Activated gamma-delta T cell treated with anti-CD3 and anti-CD28 coated beads, Interleukin-2, amount 50 U/mL, for 16 hours (primary cell): ENCODE results near the gene TRAPPC6A.

ENCODE experiments used
- DNase-seq: peaks from one replicate; pipeline ENCODE4 v3.0.0-alpha.2; 2020; ENCODE audit warnings: low read depth

The TRAPPC6A gene, protein sequence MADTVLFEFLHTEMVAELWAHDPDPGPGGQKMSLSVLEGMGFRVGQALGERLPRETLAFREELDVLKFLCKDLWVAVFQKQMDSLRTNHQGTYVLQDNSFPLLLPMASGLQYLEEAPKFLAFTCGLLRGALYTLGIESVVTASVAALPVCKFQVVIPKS

DNA sequence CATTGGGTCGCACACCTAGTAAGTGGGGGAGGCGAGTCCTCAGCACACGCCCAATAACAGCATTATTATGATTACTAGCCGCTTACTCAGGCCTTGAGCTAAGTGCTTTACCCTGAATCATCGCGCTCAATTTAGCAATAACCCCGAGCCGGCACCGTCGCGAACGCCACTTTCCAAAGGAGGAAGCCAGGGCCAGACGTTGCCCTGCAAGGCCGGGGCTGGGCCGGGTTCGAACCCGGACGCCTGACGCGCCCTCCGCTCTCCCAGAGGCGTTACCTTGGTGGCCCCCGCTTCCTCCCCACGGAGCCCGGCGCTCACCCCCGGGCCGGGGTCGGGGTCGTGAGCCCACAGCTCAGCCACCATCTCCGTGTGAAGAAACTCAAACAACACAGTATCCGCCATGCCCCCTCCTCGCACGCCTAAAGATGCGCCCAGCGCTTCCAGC is at the start of gene TRAPPC6A:
Gene TRAPPC6A (minus strand): TSS at position 421 of the 445 bp plus-strand sequence. CDS start 19 bp downstream, at position 402.
- no peak for DNase-seq

DNA sequence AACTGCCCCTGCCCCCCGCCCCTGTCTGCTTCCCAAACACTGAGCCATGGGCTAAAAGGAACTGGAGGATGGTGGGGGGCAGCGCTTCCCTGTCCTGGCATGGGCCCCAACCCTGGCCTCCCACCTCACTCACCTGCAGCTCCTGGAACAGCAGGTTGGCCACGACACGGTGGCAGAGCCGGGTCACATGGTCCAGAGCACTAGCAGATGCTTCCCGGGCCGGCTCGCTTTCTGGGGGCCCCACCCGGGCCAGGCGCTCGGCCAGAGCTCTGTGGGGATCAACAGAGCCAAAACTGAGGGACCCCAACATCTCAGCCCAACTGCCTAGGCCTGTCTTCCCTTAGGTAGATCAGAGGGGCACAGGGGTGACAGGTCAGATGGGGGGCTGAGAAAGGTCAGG is 46.6 kb upstream of the TRAPPC6A start:
- DNase-seq: no peak

DNA sequence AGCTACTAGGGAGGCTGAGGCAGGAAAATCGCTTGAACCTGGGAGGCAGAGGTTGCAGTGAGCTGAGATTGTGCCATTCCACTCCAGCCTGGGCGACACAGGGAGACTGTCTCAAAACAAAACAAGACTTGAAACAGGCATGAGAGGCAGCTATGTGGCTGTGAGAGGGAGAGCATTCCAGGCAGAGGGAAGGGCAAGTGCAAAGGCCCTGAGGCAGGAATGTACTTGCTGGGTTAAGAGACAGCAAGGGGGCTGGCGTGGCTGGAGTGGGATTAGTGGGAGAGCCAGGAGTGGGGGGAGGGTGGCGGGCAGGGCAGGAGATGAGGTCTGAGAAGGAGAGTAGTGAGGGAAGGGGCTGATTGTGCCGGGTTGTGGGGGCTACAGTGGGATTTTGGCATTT is 45.8 kb upstream of the TRAPPC6A start:
- DNase-seq: no peak

DNA sequence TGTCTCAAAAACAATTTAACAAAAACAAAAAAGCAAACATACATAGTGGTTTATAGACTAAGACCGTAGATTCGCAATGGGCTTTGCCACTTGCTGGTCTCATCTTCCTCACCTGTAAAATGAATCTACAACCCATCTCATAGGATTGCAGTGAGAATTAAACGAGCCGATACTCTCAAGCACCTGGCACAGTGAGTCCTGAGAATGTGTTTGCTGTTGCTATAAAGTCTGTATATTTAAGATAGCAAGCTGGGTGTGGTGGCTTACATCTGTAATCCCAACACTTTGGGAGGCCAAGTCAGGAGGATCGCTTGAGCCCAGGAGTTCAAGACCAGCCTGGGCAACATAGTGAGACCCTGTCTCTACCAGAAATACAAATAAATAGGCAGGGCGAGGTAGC is 44.7 kb upstream of the TRAPPC6A start:
- DNase-seq: no peak

DNA sequence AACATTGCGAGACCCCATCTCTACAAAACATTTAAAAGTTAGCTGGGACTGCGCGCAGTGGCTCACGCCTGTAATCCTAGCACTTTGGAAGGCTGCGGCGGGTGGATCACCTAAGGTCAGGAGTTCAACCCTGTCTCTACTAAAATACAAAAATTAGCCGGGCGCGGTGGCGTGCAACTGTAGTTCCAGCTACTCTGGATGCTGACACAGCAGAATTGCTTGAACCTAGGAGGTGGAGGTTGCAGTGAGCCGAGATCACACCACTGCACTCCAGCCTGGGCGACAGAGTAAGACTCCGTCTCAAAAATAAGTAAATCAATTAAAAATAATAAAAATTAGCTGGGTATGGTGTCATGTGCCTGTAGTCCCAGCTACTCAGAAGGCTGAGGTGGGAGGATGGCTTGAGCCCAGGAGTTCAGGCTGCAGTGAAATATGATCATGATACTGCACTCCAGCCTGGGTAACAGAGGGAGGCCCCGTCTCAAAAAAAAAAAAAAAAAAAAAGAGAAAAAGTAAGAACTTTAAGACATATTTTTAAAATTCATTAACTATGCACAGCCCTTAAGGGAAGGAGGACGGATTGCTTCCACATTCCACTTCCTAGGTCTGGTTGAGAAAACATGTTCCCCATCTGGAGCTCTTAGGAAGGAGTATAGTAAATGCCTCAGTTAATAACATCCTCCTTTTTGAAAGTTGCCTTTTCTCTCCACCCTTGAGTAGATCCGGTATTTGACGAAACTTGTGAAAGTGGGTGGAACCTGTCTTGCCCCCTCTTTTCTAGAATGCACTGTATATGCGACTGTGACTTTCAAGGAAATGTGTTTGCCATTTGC is 41.1 kb upstream of the TRAPPC6A start:
- no peak for DNase-seq

DNA sequence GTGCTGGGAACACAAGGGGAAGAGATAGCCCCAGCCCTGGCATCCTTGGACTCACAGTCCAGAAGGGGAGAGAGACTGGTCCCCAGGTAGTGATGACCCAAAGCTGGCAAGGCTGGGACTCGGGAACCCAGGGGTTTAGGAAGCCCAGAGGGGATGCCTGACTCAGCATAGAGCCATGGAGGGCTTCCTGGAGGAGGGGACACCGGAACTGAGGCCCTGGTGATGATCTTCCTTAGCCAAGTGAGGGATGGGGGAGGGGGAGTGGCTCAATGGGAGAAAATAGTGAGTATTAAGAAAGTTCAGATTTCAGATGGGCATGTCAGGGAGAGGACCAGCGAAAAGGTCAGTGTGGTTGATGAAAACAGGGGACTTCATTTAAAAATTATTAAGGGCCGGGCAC is 40.4 kb upstream of the TRAPPC6A start:
- no peak for DNase-seq

DNA sequence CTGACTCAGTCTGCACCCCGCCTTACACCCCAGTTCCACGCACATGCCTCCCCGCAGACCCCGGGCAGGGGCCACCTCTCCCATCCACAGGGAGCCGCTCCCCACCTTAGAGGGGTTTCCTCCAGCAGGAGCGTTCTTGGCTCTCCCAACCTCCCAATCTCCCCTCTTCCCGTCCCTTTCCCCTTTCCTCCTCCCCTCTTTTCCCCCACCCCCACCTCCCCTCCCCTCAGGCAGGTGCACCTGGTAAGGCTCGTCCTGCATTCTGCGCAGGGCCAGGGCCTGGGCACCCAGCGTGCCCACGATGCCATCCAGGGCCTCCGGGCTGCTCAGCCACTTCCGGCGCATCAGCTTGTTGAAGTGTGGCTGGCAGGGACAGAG is 39.9 kb upstream of the TRAPPC6A start:
- no peak for DNase-seq

DNA sequence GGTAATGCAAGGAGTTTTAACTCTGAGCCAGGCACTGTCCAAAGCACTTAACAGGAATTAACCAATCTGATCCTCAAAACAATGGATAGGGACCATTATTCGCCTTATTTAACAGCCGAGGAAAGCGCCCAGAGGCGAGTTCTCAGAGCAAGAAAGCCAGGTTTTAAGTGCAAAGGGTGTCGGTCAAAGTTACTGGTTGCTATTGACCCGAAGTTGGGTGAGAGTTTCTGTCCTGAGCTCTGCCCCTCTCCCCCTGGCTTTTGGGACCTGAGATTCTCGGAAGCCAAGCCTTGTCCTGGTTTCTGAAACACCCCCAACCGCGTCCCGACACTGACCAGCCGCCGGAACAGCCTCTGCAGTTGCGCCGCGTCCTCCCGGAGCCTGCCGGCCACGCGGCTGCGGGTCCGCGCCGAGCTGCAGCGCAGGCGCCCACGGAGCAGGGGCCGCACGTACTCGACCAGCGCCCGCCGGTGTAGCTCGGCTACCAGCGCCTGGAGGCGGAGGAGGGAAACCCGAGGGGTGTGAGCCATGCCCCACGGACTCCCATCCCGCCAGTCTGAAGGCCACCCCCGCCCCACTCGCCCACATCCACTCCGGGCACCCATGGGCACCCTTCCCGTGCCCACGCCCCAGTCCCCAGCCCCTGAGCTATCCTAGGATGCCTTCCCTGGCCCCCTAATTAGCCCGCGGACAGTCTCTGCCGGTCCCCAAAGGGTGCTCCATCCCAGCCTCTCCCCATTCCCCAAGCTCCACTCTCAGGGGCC is 39.3 kb upstream of the TRAPPC6A start:
- DNase-seq: no peak

DNA sequence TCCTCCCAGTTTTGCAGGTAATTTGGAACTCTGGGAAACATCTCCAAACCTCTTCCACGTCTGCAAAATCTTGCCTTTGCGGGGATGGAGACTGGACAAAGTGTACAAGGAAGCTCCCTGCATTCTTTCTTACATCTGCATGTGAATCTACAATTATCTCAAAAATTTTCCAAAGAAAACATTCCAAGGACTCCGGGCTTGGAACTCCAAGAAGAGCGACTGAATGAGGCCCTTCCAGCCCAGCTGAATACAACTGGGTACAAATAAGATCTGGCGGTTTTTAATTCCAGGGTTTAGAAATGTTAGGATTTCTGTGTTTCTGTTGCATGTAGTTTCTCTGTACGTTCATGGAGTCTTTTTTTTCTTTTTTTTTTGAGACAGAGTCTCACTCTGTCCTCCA is 38.6 kb upstream of the TRAPPC6A start:
- DNase-seq: no peak

DNA sequence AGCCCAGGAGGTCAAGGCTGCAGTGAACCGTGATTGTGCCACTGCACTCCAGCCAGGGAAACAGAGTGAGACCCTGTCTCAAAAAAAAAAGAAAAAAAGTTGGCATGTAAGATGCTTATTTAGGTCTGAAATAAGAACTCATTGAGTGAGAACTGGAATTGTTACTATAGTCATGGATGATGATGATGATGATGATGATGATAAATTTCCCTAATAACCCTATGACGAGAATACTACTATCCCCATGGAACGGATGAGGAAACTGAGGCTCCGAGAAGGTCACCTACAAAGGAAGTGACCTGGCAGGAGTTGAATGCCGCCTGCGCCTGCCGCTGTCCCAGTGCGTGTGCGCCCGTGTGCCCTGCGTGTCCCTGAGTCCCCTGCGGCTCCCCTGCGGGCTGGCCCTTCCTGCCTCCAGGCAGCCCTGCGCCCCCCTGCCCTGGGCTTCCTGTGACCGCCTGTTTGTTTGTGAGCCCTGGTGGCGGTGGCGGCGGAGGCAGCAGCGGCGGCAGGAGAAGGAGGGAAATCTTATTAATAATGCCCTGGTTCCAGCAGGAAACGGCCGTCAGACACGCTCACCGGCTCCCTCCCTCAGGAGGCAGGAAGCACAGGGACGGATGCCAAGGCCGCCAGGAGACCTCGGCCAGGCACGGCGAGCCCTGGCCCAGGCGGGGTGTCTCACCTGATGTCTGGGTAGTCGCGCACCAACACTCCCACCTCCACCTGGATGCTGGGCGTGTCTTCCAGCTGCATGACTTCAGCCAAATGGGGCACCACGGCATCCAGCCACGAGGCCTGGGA is 37.6 kb upstream of the TRAPPC6A start:
- no peak for DNase-seq

DNA sequence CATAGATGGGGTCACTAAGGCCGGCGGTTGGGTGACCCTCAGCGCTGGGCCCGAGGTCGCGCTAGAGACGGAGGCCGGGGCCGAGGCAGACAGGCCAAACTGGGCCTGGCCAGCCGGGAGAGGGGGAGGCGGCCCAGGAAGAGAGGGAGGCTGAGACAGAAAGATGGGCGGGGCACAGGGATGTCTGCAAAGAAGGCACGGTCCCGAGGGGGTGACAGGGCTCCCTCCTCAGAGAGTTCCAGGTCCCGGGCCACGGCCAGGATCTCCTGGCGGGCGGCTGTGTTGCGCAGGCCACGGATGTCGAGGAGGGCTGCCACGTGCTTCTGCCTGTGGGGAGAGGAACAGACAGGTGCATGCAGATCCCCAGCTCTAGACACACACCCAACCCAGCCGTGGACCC is 35.0 kb upstream of the TRAPPC6A start:
- no peak for DNase-seq

DNA sequence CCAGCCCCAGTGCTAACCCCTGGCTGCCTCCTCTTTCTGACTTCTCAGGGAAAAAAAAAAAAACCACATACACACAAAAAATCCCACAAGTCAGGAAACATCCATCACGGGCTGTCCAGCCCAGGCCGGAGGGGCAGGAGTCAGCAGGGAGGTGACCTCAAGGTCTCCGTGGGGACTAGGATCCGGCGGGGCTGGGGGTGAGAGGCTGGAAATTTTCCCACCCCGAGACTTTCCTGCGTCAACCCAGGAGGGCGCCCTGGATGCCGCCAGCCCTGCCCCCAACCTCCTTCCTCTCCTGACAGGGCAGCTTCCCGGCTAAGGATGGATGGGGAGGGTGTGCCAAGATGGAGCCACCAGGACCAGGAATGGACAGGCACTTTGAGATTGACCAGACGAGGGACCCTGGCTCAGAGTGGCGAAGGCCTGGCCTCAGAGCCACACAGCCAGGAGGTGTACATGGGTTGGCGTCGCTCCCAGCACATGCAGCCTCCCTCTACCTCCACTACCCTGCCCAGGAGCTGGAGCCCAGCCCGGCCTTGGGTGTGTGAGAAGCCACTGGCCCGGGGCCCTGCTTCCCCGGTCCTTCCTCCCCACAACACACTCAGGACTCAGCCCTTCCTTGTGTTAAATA is 33.8 kb upstream of the TRAPPC6A start:
- DNase-seq: no peak

DNA sequence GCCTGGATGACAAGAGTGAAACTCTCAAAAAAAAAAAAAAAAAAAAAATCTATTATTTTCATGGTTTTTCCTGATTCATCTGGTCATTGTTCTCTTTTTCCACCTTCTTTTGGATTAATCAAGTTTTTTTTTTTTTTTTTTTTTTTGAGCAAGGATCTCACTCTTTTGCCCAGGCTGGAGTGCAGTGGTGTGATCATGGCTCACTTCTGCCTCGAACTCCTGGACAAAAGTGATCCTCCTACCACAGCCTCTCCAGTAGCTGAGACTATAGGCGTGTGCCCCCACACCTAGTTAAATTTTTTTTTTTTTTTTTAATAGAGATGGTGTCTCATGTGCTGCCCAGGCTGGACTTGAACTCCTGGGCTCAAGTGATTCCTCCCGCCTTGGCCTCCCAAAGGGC is 28.3 kb upstream of the TRAPPC6A start:
- no peak for DNase-seq

DNA sequence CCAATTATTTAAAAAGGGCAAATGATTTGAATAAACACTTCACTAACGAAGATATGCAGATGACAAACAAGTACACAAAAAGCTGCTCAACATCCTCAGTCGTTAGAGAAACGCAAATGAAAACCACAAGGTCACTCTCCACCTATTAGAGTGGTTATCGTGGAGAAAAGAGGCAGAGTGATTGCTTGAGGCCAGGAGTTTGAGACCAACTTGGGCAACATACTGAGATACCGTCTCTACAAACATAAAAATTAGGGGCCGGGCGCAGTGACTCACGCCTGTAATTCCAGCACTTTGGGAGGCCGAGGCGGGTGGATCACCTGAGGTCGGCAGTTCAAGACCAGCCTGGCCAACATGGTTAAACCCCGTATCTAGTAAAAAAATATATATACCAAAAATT is 27.8 kb upstream of the TRAPPC6A start:
- no peak for DNase-seq

DNA sequence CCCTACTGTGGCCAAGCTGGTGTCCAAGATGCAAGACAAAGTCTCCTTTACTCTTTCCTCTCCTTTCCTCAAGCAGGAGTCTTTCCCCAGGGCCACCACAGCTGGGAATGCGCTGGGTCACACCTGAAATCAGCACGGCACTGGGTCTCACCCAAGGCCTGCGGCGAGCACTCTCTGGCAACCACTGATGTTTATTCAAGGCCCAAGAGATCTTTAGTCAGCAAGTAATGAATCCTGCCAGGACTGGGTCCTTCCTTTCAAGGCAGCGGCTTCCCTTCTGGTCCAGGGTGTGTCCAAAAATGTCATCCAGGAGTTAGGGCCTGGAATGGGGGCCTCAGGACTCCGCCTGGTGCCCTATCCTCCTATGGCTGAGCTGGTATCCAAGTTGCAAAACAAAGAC is 24.6 kb upstream of the TRAPPC6A start:
- no peak for DNase-seq

DNA sequence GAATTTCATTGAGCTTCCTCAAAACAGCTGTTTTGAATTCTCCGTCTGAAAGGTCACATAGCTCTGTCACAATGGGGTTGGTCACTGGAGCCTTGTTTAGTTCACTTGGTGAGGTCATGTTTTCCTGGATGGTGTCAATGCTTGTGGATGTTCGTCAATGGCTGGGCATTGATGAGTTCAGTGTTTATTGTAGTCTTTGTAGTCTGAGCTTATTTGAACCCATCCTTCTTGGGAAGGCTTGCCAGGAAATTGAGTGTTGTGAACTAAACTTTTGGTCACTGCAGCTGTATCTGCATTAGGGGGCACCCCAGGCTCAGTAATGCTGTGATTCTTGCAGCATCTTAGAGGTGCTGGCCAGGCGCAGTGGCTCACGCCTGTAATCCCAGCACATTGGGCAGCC is 22.5 kb upstream of the TRAPPC6A start:
- no peak for DNase-seq

DNA sequence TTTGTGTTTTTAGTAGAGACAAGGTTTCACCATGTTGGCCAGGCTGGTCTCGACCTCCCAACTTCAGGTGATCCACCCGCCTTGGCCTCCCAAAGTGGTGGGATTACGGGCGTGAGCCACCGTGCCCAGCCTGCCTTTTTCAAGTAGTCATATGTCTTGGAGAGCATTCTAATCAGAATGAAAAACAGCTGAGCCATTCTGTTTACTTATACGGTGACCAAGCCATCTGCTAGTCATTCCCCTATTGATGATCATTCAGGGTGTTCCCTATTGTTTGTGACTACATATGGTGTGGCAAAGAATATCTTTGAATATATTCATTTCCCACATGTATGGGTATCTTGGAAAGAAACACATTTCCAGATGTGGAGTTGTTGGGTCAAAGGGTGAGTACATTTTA is 17.7 kb upstream of the TRAPPC6A start:
- no peak for DNase-seq

DNA sequence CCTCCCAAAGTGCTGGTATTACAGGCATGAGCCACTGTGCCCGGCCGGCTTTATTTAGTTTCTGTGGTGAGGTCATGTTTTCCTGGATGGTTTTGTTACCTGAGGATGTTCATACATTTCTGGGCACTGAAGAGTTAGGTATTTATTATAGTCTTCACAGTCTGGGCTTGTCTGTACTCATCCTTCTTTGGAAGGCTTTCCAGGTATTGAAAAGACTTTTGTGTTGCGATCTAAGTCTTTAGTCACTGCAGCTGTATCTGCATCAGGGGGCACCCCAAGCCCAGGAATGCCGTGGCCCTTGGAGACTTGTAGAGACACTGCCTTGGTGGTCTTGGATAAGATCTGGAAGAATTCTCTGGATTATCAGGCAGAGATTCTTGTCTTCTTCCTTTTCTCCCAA is 13.3 kb upstream of the TRAPPC6A start:
- DNase-seq: no peak

DNA sequence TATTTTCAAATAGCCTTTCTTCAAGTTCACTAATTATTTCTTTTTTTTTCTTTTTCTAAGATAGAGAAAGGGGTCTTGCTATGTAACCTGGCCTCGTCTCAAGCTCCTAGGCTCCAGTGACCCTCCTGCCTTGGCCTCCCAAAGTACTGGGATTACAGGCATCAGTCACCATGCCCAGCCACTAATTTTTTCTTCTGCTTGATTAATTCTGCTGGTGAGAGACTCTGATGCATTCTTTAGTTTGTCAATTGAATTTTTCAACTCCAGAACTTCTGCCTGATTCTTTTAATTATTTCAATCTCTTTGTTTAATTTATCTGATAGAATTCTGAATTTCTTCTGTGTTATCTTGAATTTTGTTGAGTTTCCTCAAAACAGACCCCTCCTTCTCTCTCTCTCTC is 11.9 kb upstream of the TRAPPC6A start:
- DNase-seq: no peak

DNA sequence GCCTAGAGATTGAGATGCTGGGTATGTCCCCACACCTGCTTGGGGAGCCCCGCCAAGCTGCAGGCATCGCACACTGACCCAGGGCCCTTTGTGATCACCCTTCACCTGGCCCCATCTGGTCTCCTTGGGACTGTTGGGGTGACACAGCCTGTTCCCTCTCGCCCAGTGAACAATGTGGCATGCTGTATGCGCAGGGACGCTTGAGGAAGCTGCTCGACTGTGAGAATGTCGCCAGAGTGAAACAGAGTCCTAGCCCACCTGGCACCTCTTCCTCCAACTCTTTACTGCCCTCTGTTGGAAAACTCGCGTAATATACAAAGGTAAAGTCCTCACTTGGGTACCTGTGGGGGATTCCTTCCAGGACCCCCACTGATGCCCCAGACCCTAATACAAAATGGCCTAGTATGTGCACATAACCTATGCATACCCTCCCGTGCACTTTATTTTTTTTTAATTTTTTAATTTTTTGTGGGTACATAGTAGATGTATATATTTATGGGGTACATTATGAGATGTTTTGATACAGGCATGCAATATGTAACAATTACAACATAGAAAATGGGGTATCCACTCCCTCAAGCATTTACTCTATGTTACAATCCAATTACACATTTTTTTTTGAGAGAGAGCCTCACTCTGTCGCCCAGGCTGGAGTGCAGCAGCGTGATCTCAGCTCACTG is 9.5 kb upstream of the TRAPPC6A start:
- DNase-seq: no peak
